Measurements from ENCODE around the gene C2orf92.

The C2orf92 gene

GRCh38 chr2:97730245-97730644, 60.7 kb downstream of the C2orf92 start:
- DNase-seq (ENCODE audit: low read depth), result no peak

- no peak for DNase-seq (ENCODE audit: low read depth)
Observed at GRCh38 chr2:97731274-97732020, 61.9 kb downstream of the C2orf92 start.

GRCh38 chr2:97732436-97733340, 63.2 kb downstream of the C2orf92 start:
- no peak for DNase-seq (ENCODE audit: low read depth)

GRCh38 chr2:97733341-97734035, 64.0 kb downstream of the C2orf92 start:
- DNase-seq (ENCODE audit: low read depth), result no peak

GRCh38 chr2:97734061-97735051, 64.8 kb downstream of the C2orf92 start:
- DNase-seq (ENCODE audit: low read depth), result no peak

GRCh38 chr2:97735161-97735561, 65.6 kb downstream of the C2orf92 start:
- DNase-seq (ENCODE audit: low read depth), result no peak

- no peak for DNase-seq (ENCODE audit: low read depth)
Observed at GRCh38 chr2:97736185-97736584, 66.7 kb downstream of the C2orf92 start.

- DNase-seq (ENCODE audit: low read depth), result no peak
Observed at GRCh38 chr2:97736608-97737330, 67.3 kb downstream of the C2orf92 start.

- no peak for DNase-seq (ENCODE audit: low read depth)
Observed at GRCh38 chr2:97737421-97738178, 68.1 kb downstream of the C2orf92 start.

GRCh38 chr2:97738179-97739019, 68.9 kb downstream of the C2orf92 start:
- DNase-seq (ENCODE audit: low read depth), result no peak

- no peak for DNase-seq (ENCODE audit: low read depth)
Observed at GRCh38 chr2:97739020-97739892, 69.7 kb downstream of the C2orf92 start.

- DNase-seq (ENCODE audit: low read depth), result no peak
Observed at GRCh38 chr2:97739893-97740245, 70.4 kb downstream of the C2orf92 start.

GRCh38 chr2:97740590-97741182, 71.2 kb downstream of the C2orf92 start:
- peak; percentile 46 for DNase-seq (ENCODE audit: low read depth)

- no peak for DNase-seq (ENCODE audit: low read depth)
Observed at GRCh38 chr2:97741251-97741650, 71.7 kb downstream of the C2orf92 start.

GRCh38 chr2:97741686-97742085, 72.2 kb downstream of the C2orf92 start:
- no peak for DNase-seq (ENCODE audit: low read depth)

GRCh38 chr2:97742381-97742847, 72.9 kb downstream of the C2orf92 start:
- DNase-seq (ENCODE audit: low read depth), result no peak

GRCh38 chr2:97743913-97744312, 74.4 kb downstream of the C2orf92 start:
- no peak for DNase-seq (ENCODE audit: low read depth)

Data from activated T-cell treated with anti-CD3 and anti-CD28 coated beads for 48 hours (primary cell).